HG03097 (cell line): Measurements from ENCODE around the gene NUDT16.
"Not testable (repeated sequence)": the region's sequence is repeated elsewhere in the genome, so short reads cannot be mapped to it uniquely, and the experiment has no call there.

Experiments
- ATAC-seq: cut with Tn5 transposase; IDR thresholded peaks from one replicate; pipeline ENCODE4 v1.9.1; 2021; ENCODE audit not compliant: unreplicated experiment, low FRiP score

Gene NUDT16

DNA sequence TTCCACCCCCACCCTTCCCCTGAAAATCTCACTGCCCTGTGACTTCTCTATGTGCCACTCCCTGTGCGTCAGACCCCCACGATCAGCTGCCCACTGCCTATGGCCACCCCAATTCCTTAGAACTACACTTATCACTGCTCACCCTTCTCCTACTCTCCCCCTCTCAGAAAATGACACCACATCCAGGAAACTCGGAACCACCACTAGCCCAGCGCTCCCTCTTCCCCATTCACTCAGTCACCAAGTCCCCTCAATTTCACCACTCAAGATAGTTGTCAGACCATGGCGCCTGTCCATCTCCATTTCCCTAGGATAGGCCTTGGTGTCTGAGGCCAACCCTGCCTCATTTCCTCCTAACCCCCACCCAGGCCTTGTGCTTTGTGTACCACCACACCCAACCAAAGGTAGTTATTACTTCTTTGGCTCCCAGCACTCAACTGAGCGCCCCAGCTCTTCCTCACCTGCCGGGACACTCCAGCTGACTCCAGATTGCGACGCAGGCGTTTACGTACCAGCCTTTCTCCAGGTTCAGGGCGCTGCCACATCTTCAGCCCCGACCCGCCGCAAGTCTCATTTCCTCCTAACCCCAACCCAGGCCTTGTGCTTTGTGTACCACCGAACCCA, 641 bp upstream of the NUDT16 start:
- ATAC-seq = not testable (repeated sequence)

DNA sequence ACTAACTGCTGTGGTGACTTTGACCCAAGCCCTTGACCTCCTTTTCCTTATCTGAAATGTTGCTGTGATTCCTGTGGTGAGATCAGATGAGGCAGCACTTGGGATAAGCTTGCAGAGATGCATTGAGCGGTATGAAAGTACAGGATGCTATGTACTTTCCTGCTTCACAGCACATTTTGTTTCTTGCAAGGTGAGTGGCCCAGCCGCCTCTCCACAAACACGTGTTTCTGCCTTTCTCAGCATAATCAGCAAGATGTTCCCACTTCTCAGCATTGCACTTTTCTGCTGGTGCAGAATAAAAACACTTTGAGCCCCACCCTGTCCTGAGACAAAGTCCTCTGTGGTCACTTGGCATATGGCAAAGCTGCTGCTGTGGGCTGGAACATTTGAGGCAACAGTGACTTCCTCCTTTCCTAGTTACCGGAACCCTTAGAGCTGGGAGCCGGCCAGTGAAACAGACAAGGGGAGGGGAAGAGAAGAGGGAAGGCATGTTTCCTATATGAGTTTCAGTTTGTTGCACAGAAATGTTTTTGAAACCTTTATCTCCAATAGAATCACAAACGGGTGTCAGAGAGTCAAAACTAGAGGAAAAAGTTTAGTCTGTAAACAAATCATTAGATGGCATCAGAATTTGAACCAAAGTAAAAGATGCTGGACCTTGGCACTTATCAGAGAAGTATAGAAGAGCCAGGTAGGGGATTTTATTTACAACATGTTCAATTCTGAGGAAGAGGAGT, 5.0 kb downstream of the NUDT16 start:
- ATAC-seq = no peak

DNA sequence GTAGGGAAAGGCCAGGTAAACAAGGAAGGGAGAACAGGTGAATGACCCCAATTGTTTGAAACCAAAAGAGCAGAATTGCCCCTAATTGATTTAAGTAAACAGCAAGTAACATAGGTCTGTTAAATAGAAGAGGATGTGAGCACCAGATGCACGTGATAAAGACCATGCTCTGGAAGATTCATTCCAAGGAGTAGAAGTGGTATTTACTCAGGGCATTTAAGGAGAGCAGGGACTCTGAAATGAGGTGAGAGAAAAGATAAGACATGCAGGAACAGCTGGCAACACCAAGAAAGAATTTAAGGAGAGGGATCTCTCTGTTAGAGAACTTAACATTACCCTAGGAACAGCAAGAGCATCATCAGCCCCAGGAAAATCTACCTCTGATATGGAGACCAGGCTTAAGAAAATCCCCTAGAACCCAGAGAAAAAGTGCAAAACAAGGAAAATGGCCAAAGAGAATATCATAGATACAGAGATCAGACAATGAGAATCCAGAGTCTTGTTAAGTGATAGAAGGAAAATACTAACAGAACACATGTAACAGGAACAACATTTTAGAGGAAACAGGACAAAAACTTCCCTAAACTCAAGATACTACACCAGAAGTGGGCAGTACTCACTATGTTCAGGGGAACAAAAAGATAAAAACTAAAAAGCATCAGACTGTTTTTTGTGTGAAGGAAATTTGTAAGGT, 6.4 kb downstream of the NUDT16 start:
- no peak for ATAC-seq

DNA sequence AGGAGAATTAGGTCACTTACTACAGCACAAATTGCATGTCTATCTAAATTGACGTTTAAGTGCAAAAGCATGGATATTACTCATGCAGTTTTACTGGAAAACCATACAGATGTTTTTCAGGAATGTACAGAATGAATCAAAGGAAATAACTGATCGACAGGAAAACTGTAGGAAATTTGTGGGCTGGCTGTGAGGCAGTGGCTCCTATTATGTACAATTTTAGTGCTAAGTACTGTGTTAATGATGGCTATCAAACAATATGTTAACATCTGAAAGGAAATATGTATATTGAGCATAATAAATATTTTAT, 6.9 kb downstream of the NUDT16 start:
- ATAC-seq = no peak

DNA sequence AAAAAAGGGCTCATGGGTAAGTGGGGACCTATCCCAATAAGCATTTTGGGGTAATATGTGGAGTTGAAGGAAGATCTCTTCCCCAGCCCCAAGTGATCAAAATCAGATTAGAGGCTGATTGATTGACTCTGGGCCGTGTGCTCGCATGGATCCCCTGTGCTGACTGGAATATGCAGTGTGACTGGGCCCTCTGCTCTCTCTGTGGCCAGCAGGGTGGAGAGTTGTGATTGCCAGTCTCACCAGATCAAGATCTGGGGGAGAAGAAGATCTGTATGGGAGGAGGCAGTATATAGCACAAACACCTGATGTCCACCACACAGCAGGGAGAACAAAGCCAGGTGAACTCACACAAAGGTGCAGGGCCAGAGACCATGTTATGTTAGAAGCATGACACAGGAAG, 8.8 kb downstream of the NUDT16 start:
- ATAC-seq = no peak

DNA sequence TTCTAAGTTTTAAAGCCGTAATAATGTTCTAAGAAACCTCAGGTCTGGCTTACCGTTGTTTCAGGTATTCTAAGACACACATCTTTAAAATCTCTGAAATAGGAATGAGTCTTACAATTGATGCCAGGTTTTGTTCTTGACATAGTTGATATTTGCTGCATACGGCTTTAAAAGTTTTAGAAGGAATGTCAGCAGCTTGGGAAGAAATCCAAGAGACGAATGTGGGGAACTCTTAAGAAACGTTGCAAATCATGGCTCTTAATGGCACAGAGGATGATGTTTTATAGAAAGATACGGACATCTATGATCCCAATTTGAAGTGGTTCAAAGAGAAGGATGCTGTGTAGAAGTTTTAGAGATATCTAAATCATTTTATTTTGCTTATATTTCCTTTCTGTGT, 11.5 kb downstream of the NUDT16 start:
- ATAC-seq = no peak

DNA sequence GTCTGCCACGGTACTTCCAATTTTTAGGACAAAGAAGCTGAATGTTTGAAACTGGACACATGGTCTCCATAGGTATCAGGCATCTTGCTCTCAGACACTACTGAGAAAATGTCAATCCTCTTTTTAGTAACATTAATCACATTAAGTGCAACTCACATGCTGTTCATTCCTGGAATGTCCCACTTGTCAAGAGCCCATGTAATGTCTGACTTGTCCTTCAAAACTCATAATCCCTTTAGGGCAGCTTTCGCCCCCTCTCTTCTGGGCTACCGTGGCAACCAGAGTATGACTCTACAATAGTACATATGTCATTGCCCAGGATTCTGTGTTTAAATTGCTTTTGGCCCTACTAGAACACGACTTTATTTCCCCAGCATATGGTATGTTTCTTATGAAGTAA, 12.3 kb downstream of the NUDT16 start:
- ATAC-seq = no peak

DNA sequence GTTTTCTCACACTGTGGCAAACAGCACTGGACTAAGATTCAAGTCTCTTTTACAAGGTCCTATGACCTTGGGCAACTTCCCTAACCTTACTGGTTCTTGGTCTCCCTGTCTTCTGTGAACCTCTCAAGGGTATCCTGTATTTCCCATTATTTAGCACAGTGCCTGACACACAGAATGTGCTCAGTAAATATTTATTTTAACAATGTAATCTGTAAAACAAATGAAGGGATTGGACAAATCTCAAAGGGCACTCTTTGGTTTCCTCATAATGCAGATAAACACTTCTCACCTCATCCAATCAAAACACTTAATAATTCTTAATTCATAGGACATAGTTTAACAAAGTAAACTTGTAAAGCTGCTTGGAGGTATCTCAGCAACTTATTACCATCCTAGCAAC, 12.8 kb downstream of the NUDT16 start:
- no peak for ATAC-seq

DNA sequence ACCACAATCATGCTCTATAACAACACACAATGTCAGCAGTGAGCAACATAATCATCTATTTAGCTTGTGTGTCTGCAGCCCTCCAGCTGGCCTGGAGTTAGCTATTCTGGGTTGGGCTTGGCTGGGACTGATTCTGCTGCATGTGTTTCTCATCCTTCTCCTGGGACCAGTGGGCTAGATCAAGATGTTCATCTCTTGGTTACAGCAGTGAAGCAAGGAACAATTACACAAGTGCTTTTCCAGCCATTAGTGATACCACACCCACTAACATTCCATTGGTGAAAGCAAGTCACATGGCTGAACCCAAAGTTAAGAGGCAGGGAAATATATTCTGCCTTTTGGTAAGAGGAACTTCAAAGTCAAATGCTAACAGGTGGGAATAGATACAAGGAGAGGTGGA, 14.6 kb downstream of the NUDT16 start:
- no peak for ATAC-seq

DNA sequence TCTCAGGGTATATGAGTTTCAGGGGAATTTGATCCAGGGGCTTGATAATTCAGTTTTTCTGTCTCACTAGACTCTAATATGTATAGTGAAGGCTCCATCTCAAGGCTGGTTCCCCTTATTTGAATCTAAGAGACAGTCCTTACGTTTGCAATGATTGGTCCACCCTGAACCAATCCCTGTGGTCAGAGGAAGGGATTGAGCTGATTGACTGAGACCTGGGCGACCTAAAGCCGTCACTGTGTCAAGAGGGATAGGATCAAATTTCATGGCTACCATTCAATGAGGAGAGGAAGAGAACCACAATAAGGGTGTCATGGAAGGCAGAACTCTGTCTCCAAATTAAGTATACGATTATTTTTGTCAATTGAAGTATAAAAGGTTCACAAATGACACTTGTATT, 16.3 kb downstream of the NUDT16 start:
- ATAC-seq = no peak

DNA sequence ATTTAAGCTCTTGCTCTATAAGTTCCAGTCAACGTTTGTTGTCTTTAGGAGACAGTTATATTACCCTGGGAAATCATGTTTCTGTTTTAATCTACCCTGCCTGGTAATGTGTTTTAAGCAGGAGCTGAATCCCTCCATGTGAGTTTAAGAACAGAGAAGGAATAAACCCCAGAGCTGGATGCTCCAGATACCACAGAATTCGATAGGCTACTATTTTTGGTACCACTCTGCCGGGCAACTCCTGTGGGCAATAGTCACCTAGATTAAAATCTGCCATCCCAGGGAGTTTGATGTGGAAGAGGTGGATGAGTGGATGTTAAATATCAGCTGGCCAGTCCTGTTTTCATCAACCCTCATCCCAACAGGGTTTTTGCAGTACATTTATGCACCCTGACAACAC, 20.4 kb downstream of the NUDT16 start:
- ATAC-seq = no peak

DNA sequence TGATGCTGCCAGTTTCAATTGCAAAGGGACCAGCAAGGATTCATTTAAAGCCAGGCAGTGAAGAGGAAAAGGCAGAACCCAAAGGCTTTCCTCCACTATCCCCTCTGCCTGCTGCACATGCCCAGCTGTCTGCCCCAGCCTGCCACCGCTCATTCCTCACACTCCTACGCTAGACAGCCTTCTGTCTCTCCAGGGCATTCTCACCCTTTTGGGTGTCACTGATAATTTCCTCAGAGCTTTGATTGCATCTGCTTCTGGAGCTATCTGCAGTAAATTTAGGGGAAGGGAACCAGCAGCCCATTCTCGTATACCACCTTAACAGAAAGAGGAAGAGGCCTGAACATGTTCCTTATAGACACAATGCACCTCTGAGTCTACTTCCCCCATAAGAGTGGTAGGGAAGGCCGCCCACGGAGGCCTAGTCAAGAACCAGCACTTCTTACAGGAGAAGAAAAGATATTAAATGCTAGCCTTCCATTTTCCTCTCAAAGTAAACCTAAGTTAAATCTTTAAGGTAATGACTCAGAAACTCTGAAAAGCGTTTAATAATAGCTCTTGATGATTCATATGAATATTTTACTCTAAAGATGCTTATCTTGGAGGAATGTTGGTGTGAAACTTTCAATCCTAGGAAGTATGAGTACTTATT, 20.9 kb downstream of the NUDT16 start:
- no peak for ATAC-seq

DNA sequence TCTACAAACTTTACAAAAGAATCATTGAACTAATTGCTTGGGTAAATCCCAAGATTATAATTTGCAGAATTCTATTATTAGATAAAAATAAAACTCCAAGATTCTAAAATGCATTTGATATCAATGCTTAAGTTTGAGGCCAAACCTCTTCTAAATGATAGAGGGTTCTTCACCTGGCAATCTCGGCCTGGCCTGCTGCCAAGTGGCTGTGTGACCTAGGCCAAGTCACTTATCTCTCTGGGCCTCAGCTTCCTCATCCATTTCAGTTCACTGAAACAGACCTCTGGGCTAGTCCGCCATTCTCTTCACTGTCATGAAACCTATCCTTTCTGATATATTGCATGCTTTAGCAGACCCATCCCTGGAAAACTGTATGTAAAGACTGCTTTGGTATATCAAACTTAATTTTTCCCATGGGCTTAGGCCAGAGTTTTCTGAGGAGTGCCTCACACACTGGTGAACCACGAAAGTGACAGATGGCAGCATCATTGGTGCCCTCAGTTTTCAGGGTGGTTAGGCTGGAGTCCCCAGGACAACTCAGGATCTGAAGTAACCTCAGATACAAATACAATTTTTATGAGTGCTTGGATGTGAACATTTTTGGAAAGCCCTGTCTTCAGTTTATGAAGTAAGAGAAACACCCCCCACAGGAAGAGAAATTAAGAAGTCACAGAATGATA, 21.8 kb downstream of the NUDT16 start:
- no peak for ATAC-seq

DNA sequence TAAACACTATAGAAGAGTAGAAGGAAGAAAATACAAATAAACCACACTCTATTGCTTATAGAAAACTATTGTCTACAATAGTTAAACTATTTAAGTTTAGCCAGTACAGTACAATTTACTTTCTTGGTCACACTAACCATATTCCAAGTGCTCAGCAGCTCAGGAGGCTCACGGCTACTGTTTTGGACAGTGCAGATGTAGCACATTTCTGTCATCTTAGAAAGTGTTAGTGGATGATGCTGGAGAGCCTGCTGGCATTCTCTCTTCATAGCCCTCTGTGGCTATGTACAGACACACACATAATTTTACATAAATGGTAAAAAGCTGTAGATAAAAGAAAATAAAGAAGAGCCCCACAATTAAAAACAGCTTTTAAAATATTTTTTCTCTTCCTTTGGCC, 23.8 kb downstream of the NUDT16 start:
- ATAC-seq = no peak

DNA sequence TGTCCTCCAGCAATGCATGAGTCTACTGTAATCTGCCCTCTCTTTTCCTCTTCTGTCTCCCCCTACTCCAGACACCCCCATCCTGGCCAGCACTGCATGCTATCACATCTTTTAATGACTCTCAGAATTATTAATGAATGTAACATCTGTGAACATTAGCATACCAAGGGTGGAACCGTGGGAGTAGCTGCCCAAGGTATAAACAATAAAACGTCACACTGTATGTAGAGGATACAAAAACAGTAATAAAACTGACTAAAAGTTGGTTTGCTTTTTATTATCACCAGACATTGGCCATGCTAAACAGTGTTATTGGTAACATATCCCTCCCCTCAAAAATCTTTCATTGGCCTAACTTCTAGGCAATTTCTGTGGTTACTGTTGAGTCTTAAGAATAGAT, 24.7 kb downstream of the NUDT16 start:
- ATAC-seq = no peak

DNA sequence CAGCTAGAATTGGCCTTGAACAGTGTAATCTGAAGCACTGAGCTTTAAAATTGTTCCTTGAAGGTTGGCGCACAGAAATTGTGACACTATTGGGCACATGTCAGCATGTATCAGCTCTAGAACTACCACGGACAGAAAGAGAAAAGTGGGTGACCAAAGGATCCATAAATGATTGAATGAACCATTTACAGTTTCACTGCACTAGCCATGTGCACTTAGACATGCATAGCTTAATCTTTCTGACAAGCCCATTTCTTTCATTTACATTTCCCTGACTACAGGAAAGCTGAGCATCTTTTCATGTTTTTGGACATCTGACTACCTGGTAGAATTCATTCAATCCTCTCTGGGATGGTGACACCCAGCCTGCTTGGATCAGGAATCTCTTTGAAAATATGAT, 36.2 kb downstream of the NUDT16 start:
- ATAC-seq = no peak

DNA sequence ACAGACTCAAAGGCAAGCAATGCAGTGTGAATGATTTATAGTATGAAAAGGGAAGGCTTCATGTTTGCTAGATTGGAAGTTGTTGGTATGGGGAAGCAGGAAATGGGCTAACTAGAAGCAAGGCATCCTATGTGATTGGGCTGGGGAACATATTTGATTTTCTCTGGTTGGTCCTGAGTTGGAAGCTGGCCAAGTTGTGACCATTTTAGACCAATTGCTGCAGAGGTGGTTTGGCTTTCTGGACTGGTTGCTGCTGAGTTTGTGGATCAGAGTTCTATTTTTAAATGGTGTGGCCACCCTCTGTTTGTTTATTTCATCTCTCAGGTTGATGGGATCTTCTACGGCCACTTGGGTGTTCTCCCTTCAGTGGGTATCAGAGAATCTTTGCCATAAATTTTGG, 39.7 kb downstream of the NUDT16 start:
- no peak for ATAC-seq

DNA sequence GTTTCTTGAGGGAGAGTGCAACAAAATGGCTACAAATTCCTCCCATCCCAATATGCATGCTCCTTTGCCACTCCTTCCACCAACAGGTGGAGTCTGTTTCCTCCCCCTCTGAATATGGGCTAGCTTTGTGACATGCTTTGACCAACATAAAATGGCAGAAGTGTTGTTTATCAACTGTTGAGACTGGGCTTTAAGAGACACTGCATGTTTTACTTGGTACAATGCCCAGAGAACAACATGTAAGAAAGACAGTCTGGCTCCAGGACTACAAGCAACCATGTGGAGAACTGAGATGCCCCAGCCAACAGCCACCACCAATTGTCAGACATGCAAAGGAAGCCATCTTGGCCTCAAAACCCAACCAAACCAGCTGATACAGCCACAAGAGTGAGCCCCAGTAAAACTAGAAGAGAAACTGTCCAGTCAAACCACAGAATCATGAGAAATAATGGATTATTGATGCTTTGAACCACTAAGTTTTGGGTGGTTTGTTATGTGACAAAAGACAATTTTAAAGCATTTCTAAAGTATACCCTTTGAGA, 40.5 kb downstream of the NUDT16 start:
- ATAC-seq = no peak

DNA sequence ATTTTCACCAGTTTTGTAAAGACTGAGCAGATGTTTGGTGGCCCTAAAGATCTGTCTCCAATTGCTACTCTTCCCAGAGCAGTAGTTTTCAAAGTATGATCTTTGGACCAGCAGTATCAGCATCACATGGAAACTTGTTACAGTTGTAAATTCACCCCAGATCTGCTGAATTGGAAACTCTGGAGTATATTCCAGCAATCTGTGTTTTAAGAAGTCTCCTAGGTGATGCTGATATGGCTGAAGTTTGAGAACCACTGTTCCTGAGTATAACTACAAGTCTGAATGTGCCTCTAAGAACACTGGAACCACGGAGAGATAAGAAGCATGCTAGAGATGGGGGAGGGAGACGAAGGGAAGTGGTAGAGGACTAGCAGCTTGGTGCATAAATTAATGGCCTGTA, 45.7 kb downstream of the NUDT16 start:
- no peak for ATAC-seq

DNA sequence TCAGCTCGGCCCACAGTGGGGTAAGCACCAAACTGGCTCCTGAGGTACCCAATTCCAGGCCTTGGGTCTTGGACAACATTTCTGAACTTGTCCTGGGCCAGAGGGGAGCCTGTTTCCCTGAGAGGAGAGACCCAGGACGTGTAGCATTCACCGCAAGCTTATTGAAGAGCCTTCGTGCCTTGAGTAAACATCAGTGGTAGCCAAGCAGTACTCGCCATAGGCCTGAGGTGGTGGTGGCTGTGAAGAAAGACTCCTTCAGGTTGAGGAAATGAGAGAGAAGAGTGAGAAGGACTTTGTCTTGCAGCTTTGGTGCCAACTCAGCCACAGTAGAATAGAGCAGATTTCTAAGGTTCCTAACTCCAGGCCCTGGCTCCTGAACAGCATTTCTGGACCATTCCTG, 50.2 kb downstream of the NUDT16 start:
- no peak for ATAC-seq

DNA sequence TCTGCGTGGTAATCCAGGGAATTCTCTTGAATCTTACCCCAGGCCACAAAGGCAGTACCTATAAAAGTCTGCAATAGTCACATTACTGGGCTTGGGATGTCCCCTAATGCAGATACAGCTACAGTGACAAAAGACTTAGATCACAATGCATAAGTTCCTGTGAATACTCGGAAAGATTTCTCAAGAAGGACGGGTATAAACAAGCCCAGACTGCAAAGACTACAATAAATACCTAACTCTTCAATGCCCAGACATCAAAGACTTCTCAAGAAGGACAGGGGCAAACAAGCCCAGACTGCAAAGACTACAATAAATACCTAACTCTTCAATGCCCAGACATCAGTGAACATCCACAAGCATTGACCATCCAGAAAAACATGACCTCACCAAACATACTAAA, 50.9 kb downstream of the NUDT16 start:
- no peak for ATAC-seq
